KMS-11 (cell line): ENCODE results near the gene TNFSF10.

Experiments
- H2AFZ ChIP-seq: fragments of 200-600 bp; sonication (generic); 2 replicates; pipeline ENCODE4 v1.6.1; 2016; ENCODE audit warnings: antibody characterized with exemption, mixed run types, low read depth
- H3K27ac ChIP-seq: fragments of 200-600 bp; sonication (generic); 2 replicates; pipeline ENCODE4 v1.6.1; 2016; ENCODE audit warnings: mild to moderate bottlenecking, mixed run types
- H3K27me3 ChIP-seq: fragments of 200-600 bp; sonication (generic); 2 replicates; pipeline ENCODE4 v1.6.1; 2017; ENCODE audit warnings: mild to moderate bottlenecking, low read depth, mixed run types, moderate library complexity; ENCODE audit not compliant: insufficient read depth
- H3K36me3 ChIP-seq: fragments of 200-600 bp; sonication (generic); 2 replicates; pipeline ENCODE4 v1.6.1; 2017; ENCODE audit warnings: mild to moderate bottlenecking, mixed run types; ENCODE audit not compliant: insufficient read depth
- H3K4me1 ChIP-seq: fragments of 200-600 bp; sonication (generic); 2 replicates; pipeline ENCODE4 v1.6.1; 2016; ENCODE audit warnings: mild to moderate bottlenecking, low read depth, mixed run types; ENCODE audit not compliant: poor library complexity, severe bottlenecking
- H3K4me2 ChIP-seq: fragments of 200-600 bp; sonication (generic); 2 replicates; pipeline ENCODE4 v1.7.0; 2016; ENCODE audit warnings: mild to moderate bottlenecking, mixed run types
- H3K4me3 ChIP-seq: fragments of 200-600 bp; sonication (generic); IDR thresholded peaks from 2 replicates; pipeline ENCODE4 v1.6.1; 2017; ENCODE audit warnings: low read depth, low read length, mixed read lengths; ENCODE audit not compliant: insufficient read depth
- H3K79me2 ChIP-seq: fragments of 200-600 bp; sonication (generic); 2 replicates; pipeline ENCODE4 v1.6.1; 2016; ENCODE audit warnings: low read depth, mixed run types; ENCODE audit not compliant: insufficient read depth
- H3K9ac ChIP-seq: fragments of 200-600 bp; sonication (generic); 2 replicates; pipeline ENCODE4 v1.6.1; 2016; ENCODE audit warnings: mild to moderate bottlenecking, mixed run types
- H4K20me1 ChIP-seq: fragments of 200-600 bp; sonication (generic); 2 replicates; pipeline ENCODE4 v1.6.1; 2016; ENCODE audit warnings: mild to moderate bottlenecking, mixed run types; ENCODE audit not compliant: insufficient read depth
- CTCF ChIP-seq: fragments of 200-600 bp; sonication (generic); conservative IDR thresholded peaks from 2 replicates; pipeline ENCODE4 v1.6.1; 2017; ENCODE audit warnings: low read depth, mild to moderate bottlenecking, antibody characterized with exemption, low read length, moderate library complexity, mixed read lengths

Gene TNFSF10

GRCh38 chr3:172518929-172519640, 4.1 kb downstream of the TNFSF10 start:
- Histone ChIP-seq H3K27ac (no peak overlapping the region), H3K4me3 (no peak overlapping the region), H3K79me2 (no peaks in the 10 kb centered on the region), H4K20me1 (no peaks in the 10 kb centered on the region), H3K9ac (no peak overlapping the region), H3K4me2 (no peak overlapping the region), H3K27me3 (no peaks in the 10 kb centered on the region), H3K4me1 (peaks cover 17% of the 10 kb centered on the region), H3K36me3 (no peaks in the 10 kb centered on the region), H2AFZ (no peak overlapping the region)
- no peak for TF ChIP-seq CTCF

- H3K27ac ChIP-seq, result no peak overlapping the region
- no peak overlapping the region for H3K4me2 ChIP-seq
- peaks cover 10% of the 10 kb centered on the region for H3K4me1 ChIP-seq
These were observed 5.3 kb downstream of the TNFSF10 start for GRCh38 chr3:172517859-172518466.

GRCh38 chr3:172516318-172517214, 6.7 kb downstream of the TNFSF10 start:
- Histone ChIP-seq H3K4me2 (no peak overlapping the region), H2AFZ (no peak overlapping the region), H4K20me1 (no peaks in the 10 kb centered on the region), H3K27ac (no peak overlapping the region), H3K4me1 (no peaks in the 10 kb centered on the region), H3K9ac (no peak overlapping the region), H3K4me3 (no peak overlapping the region), H3K36me3 (no peaks in the 10 kb centered on the region), H3K79me2 (no peaks in the 10 kb centered on the region), H3K27me3 (no peaks in the 10 kb centered on the region)
- TF ChIP-seq CTCF, result no peak

More at GRCh38 chr3:172517859-172518466, 5.3 kb downstream of the TNFSF10 start:
- H3K9ac ChIP-seq, result no peak overlapping the region
- no peaks in the 10 kb centered on the region for H3K36me3 ChIP-seq
- H3K4me3 ChIP-seq, result no peak overlapping the region
- H4K20me1 ChIP-seq, result no peaks in the 10 kb centered on the region
- TF ChIP-seq CTCF, result no peak
- no peak overlapping the region for H2AFZ ChIP-seq
- H3K79me2 ChIP-seq, result no peaks in the 10 kb centered on the region
- H3K27me3 ChIP-seq, result no peaks in the 10 kb centered on the region

GRCh38 chr3:172515130-172515918, 7.9 kb downstream of the TNFSF10 start:
- no peaks in the 10 kb centered on the region for H3K79me2 ChIP-seq

More at GRCh38 chr3:172515130-172515918, 7.9 kb downstream of the TNFSF10 start:
- Histone ChIP-seq H3K27ac (no peak overlapping the region), H3K36me3 (no peaks in the 10 kb centered on the region), H4K20me1 (no peaks in the 10 kb centered on the region), H3K4me3 (no peak overlapping the region), H3K27me3 (no peaks in the 10 kb centered on the region), H3K4me1 (no peaks in the 10 kb centered on the region), H3K4me2 (no peak overlapping the region), H2AFZ (no peak overlapping the region), H3K9ac (no peak overlapping the region)
- TF ChIP-seq CTCF, result no peak
